Measurements from ENCODE around the gene SLC50A1.

The SLC50A1 gene

DNA sequence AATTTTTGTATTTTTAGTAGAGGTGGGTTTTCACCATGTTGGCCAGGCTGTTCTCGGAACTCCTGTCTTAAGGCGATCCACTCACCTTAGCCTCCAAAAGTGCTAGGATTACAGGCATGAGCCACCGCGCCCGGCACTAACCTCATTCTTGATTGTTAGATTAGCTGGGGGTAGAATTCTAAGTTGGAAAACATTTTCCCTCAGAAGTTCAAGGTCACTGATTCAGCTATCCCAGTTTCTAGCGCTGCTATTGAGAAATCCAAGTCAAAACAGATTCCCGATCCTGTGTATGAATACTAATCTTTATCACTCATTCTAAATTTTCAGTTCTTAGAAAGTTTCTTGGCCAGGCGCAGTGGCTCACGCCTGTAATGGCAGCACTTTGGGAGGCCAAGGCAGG lies 32.3 kb upstream of the SLC50A1 start:
- Histone ChIP-seq H3K4me3 (ENCODE audit: low read depth in 1 of 2, low read length in 2 of 2) (no peak overlapping the region), H3K36me3 (ENCODE audit: control insufficient read depth in 1 of 2, insufficient read depth in 2 of 2, low read length in 2 of 2) (no peaks in the 10 kb centered on the region), H3K27me3 (ENCODE audit: control insufficient read depth in 1 of 2, insufficient read depth in 2 of 2, low read length in 2 of 2) (no peaks in the 10 kb centered on the region), H3K27ac (ENCODE audit: low read depth, low read length) (no peak overlapping the region), H3K9me3 (ENCODE audit: control insufficient read depth in 1 of 2, low read length in 2 of 2) (no peaks in the 10 kb centered on the region), H3K4me1 (ENCODE audit: control insufficient read depth in 1 of 2, insufficient read depth in 2 of 2, low read length in 2 of 2) (peaks cover 16 to 33% of the 10 kb centered on the region in 2 donors), H3K9ac (ENCODE audit: low read depth in 1 of 2, low read length in 2 of 2) (no peak overlapping the region)

DNA sequence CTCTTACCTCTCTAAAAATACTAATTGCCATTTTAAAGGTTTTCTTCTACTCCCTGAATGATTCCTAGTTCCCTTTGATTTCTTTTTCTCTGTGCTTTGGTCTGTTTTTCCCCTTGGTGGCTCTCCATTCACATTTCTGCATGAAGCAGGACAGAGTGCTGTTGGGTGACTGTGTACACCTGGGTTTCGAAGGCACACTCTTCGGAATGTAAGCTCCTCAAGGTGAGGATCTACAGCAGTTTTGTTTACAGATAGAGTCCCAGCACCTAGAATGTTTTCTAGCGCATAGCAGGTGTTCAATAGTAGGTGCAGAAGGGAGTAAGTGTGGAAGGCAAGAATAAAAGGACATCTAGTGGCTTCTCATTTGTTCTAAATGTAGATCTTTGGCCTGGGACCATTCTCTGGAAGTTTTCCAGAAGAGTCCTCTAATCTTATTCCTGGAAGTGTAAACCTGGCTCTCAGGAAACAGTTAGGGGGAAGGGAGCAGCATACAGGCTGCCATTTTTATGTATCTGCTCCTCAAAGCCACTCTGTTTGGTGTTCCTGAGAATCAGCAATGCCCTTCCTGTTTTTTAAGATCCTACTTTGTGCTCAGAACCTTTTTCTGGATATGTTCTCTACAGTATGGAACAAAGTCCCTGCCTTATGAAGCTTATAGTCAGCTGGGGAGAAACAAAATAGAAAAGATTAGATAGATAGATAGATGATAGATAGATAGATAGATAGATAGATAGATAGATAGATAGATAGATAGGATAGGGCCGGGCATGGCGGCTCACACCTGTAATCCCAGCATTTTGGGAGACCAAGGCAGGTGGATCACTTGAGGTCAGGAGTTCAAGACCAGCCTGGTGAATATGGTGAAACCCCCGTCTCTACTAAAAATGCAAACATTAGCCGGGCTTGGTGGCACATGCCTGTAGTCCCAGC lies 30.8 kb upstream of the SLC50A1 start:
- Histone ChIP-seq H3K9me3 (ENCODE audit: control insufficient read depth in 1 of 2, low read length in 2 of 2) (no peaks in the 10 kb centered on the region), H3K4me1 (ENCODE audit: control insufficient read depth in 1 of 2, insufficient read depth in 2 of 2, low read length in 2 of 2) (peaks cover 16 to 35% of the 10 kb centered on the region in 2 donors), H3K27ac (ENCODE audit: low read depth, low read length) (peak overlapping the region; percentile 33), H3K27me3 (ENCODE audit: control insufficient read depth in 1 of 2, insufficient read depth in 2 of 2, low read length in 2 of 2) (no peaks in the 10 kb centered on the region), H3K36me3 (ENCODE audit: control insufficient read depth in 1 of 2, insufficient read depth in 2 of 2, low read length in 2 of 2) (no peaks in the 10 kb centered on the region), H3K9ac (ENCODE audit: low read depth in 1 of 2, low read length in 2 of 2) (no peak overlapping the region), H3K4me3 (ENCODE audit: low read depth in 1 of 2, low read length in 2 of 2) (no peak overlapping the region)

DNA sequence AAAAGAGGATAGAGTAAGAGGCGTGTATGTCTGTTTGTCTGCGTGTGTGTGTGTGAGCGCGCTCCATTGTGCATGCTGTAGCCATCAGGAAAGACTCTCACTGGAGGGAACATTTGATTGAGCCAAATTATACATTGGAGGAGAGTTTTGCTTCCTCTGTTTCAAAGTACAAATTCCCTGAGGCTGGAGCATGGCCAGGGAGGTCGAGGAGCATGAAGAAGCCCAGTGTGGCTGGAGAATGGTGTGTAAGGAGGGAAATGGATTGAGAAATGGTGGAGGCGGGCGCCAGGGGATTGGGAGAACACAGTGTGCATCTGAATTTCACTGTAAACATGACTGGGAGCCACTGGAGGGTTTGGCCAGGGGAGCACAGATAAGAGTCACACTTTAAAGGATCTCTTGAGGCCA lies 30.0 kb upstream of the SLC50A1 start:
- Histone ChIP-seq H3K27me3 (ENCODE audit: control insufficient read depth in 1 of 2, insufficient read depth in 2 of 2, low read length in 2 of 2) (no peaks in the 10 kb centered on the region), H3K9me3 (ENCODE audit: control insufficient read depth in 1 of 2, low read length in 2 of 2) (no peaks in the 10 kb centered on the region), H3K27ac (ENCODE audit: low read depth, low read length) (no peak overlapping the region), H3K4me3 (ENCODE audit: low read depth in 1 of 2, low read length in 2 of 2) (no peak overlapping the region), H3K9ac (ENCODE audit: low read depth in 1 of 2, low read length in 2 of 2) (no peak overlapping the region), H3K36me3 (ENCODE audit: control insufficient read depth in 1 of 2, insufficient read depth in 2 of 2, low read length in 2 of 2) (no peaks in the 10 kb centered on the region), H3K4me1 (ENCODE audit: control insufficient read depth in 1 of 2, insufficient read depth in 2 of 2, low read length in 2 of 2) (peaks cover 16 to 35% of the 10 kb centered on the region in 2 donors)

DNA sequence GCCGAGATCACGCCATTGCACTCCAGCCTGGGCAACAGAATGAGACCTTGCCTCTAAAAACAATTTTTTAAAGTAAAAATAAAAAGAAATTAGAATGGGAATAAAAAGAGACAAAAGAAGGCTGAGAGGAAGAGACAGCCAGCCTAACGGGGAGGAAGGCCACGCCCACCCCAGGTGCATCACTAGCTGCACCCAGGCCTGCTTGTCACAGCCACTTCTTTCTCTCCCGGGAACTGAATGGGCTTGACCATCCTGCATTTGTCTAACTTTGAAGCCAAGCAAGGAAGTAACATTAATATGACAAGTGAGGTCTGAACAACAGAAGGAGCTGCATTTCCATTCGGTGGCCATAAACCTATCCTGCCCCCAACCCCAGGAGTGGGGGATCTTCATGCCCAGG lies 28.8 kb upstream of the SLC50A1 start:
- H3K27ac ChIP-seq (ENCODE audit: low read depth, low read length) = peak overlapping the region; percentile 61
- H3K9ac ChIP-seq (ENCODE audit: low read depth in 1 of 2, low read length in 2 of 2) = peak overlapping the region in 1 of 2 donors; percentile 41
- H3K27me3 ChIP-seq (ENCODE audit: control insufficient read depth in 1 of 2, insufficient read depth in 2 of 2, low read length in 2 of 2) = no peaks in the 10 kb centered on the region
- no peaks in the 10 kb centered on the region for H3K9me3 ChIP-seq (ENCODE audit: control insufficient read depth in 1 of 2, low read length in 2 of 2)
- peaks cover 16 to 32% of the 10 kb centered on the region in 2 donors for H3K4me1 ChIP-seq (ENCODE audit: control insufficient read depth in 1 of 2, insufficient read depth in 2 of 2, low read length in 2 of 2)
- H3K36me3 ChIP-seq (ENCODE audit: control insufficient read depth in 1 of 2, insufficient read depth in 2 of 2, low read length in 2 of 2) = no peaks in the 10 kb centered on the region
- H3K4me3 ChIP-seq (ENCODE audit: low read depth in 1 of 2, low read length in 2 of 2) = no peak overlapping the region

DNA sequence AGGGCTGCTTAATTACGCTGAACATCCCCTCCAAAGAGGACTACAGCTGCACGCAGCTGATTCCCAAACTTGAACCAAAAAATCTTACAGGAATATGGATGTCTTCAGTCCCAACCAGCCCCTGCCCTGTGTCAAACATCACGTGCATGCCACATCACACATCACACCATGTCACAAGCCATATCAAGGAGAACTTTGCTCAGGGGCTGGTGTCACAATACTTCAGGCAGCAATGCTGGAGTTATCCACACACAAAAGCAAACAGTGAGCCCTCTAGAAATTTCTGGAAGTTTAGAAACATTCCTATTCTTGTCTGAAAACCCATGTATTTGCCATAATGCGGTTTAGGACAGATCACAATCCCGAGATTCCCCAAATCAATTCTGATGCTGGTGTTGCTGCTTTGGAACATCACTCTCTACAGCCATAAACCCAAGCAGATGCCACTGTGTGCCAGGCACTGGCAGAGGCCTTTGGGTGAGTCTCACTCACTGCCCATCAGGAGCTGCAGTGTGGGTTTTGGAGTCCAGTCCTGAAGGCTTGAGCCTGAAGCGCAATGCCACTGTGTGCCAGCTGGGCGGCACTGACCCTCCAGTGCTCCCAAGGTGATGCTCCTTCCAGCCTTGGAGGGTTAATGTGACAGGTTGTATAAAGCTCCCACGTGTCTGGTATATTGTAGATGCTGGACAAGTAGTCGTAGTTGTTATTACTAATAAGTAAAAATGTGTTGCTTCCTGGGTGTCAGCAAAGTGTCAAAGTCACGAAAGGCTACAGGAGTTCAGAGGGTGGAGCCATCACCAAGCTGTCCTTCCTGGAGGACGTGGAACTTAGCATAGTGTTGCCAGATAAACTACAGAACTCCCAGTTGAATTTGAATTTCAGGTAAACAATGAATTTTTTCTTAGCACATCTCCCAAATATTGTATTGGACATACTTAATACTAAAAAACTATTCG lies 28.1 kb upstream of the SLC50A1 start:
- H3K27me3 ChIP-seq (ENCODE audit: control insufficient read depth in 1 of 2, insufficient read depth in 2 of 2, low read length in 2 of 2) = no peaks in the 10 kb centered on the region
- peaks cover 16 to 29% of the 10 kb centered on the region in 2 donors for H3K4me1 ChIP-seq (ENCODE audit: control insufficient read depth in 1 of 2, insufficient read depth in 2 of 2, low read length in 2 of 2)
- peak overlapping the region; percentile 61 for H3K27ac ChIP-seq (ENCODE audit: low read depth, low read length)
- no peaks in the 10 kb centered on the region for H3K9me3 ChIP-seq (ENCODE audit: control insufficient read depth in 1 of 2, low read length in 2 of 2)
- no peaks in the 10 kb centered on the region for H3K36me3 ChIP-seq (ENCODE audit: control insufficient read depth in 1 of 2, insufficient read depth in 2 of 2, low read length in 2 of 2)
- peak overlapping the region in 1 of 2 donors; percentile 41 for H3K9ac ChIP-seq (ENCODE audit: low read depth in 1 of 2, low read length in 2 of 2)
- peak overlapping the region in 1 of 2 donors; percentile 24 for H3K4me3 ChIP-seq (ENCODE audit: low read depth in 1 of 2, low read length in 2 of 2)

DNA sequence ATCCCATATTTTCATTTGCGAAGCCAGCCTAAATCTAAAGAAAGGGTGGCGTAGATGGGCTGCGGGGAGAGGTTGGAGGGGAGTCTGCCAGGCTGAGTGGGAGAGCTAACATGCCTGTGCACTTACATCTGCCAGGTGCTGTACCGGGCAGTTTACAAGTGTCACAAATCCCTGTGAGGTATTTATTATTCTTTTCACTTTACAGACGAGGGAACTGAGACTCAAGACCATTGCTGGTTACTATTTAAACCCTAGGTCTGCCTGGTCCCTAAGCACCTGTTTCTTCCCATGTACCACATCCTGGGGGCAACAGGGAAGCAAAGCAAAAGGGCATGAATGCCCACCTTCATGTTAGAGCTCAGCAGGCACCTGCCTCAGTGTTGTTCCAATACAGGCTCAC lies 27.4 kb upstream of the SLC50A1 start:
- H3K4me1 ChIP-seq (ENCODE audit: control insufficient read depth in 1 of 2, insufficient read depth in 2 of 2, low read length in 2 of 2) = peaks cover 16 to 29% of the 10 kb centered on the region in 2 donors
- no peaks in the 10 kb centered on the region for H3K9me3 ChIP-seq (ENCODE audit: control insufficient read depth in 1 of 2, low read length in 2 of 2)
- H3K4me3 ChIP-seq (ENCODE audit: low read depth in 1 of 2, low read length in 2 of 2) = no peak overlapping the region
- H3K27me3 ChIP-seq (ENCODE audit: control insufficient read depth in 1 of 2, insufficient read depth in 2 of 2, low read length in 2 of 2) = no peaks in the 10 kb centered on the region
- H3K36me3 ChIP-seq (ENCODE audit: control insufficient read depth in 1 of 2, insufficient read depth in 2 of 2, low read length in 2 of 2) = no peaks in the 10 kb centered on the region
- peak overlapping the region in 1 of 2 donors; percentile 41 for H3K9ac ChIP-seq (ENCODE audit: low read depth in 1 of 2, low read length in 2 of 2)
- no peak overlapping the region for H3K27ac ChIP-seq (ENCODE audit: low read depth, low read length)

DNA sequence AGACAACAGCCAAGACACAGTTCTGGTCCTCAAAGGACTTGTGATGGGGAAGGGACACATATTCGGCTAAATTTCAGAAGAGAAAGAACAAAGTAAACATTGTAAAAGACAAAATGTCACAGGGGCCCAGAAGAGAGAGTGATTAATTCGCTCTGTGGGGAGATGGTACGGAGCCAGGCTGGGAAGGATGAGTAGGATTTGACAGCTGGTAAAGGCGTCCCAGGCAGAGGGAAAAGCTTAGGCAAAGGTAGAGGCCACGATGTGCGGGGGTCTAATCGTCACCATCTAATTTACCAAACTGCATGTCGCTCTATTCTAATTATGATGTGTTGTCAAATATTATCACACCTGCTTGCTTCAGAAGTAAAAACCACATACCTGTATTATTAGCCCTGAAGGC lies 25.3 kb upstream of the SLC50A1 start:
- Histone ChIP-seq H3K4me3 (ENCODE audit: low read depth in 1 of 2, low read length in 2 of 2) (no peak overlapping the region), H3K27ac (ENCODE audit: low read depth, low read length) (no peak overlapping the region), H3K36me3 (ENCODE audit: control insufficient read depth in 1 of 2, insufficient read depth in 2 of 2, low read length in 2 of 2) (no peaks in the 10 kb centered on the region), H3K9me3 (ENCODE audit: control insufficient read depth in 1 of 2, low read length in 2 of 2) (no peaks in the 10 kb centered on the region), H3K27me3 (ENCODE audit: control insufficient read depth in 1 of 2, insufficient read depth in 2 of 2, low read length in 2 of 2) (no peaks in the 10 kb centered on the region), H3K9ac (ENCODE audit: low read depth in 1 of 2, low read length in 2 of 2) (no peak overlapping the region), H3K4me1 (ENCODE audit: control insufficient read depth in 1 of 2, insufficient read depth in 2 of 2, low read length in 2 of 2) (peaks cover 16 to 22% of the 10 kb centered on the region in 2 donors)

DNA sequence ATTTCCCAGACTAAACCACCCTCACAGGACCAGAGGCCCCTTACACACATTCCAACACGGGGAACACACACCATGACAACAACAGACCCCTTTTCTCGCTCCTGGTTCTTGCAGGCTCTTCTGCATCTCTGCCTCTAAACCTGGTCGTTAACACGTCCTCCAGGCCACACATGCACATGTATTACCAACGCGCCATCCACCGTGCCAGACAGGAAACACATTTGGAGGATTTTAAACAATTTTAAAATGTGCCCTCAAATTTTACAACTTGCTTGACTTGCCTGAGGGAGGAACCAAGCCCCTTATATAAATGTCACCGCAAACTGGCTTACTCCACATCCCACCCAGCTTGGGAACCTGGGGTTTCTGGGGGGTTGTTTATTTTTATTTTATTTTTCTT lies 24.8 kb upstream of the SLC50A1 start:
- H3K4me3 ChIP-seq (ENCODE audit: low read depth in 1 of 2, low read length in 2 of 2) = no peak overlapping the region
- no peaks in the 10 kb centered on the region for H3K36me3 ChIP-seq (ENCODE audit: control insufficient read depth in 1 of 2, insufficient read depth in 2 of 2, low read length in 2 of 2)

DNA sequence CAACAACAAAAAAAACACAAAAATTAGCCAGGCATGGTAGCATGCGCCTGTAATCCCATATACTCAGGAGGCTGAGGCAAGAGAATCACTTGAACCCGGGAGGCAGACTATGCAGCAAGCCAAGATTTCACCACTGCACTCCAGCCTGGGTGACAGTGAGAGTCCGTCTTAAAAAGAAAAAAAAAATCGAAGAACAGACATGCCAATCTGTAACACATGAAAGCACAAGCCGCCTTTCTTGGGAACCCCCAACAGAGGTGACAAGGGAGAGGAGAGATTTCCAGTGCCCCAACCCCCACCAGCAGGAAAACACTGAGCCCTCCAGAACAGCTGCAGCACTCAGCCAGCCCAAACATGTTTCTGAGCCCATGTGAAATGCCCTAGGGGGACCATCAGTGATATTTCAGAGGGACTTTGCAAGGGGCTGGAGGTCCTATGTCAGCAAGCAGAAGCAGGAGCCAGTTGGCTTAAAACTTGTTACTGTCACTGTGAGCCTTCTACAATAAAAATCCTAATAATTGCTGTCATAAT lies 22.1 kb upstream of the SLC50A1 start:
- Histone ChIP-seq H3K36me3 (ENCODE audit: control insufficient read depth in 1 of 2, insufficient read depth in 2 of 2, low read length in 2 of 2) (no peaks in the 10 kb centered on the region), H3K9me3 (ENCODE audit: control insufficient read depth in 1 of 2, low read length in 2 of 2) (no peaks in the 10 kb centered on the region), H3K27me3 (ENCODE audit: control insufficient read depth in 1 of 2, insufficient read depth in 2 of 2, low read length in 2 of 2) (no peaks in the 10 kb centered on the region), H3K4me3 (ENCODE audit: low read depth in 1 of 2, low read length in 2 of 2) (no peak overlapping the region), H3K4me1 (ENCODE audit: control insufficient read depth in 1 of 2, insufficient read depth in 2 of 2, low read length in 2 of 2) (no peaks in the 10 kb centered on the region), H3K27ac (ENCODE audit: low read depth, low read length) (no peak overlapping the region), H3K9ac (ENCODE audit: low read depth in 1 of 2, low read length in 2 of 2) (no peak overlapping the region)

More for the DNA sequence above, 24.8 kb upstream of the SLC50A1 start:
- H3K27ac ChIP-seq (ENCODE audit: low read depth, low read length) = no peak overlapping the region
- H3K9me3 ChIP-seq (ENCODE audit: control insufficient read depth in 1 of 2, low read length in 2 of 2) = no peaks in the 10 kb centered on the region
- peaks cover 13 to 18% of the 10 kb centered on the region in 2 donors for H3K4me1 ChIP-seq (ENCODE audit: control insufficient read depth in 1 of 2, insufficient read depth in 2 of 2, low read length in 2 of 2)
- H3K9ac ChIP-seq (ENCODE audit: low read depth in 1 of 2, low read length in 2 of 2) = no peak overlapping the region
- H3K27me3 ChIP-seq (ENCODE audit: control insufficient read depth in 1 of 2, insufficient read depth in 2 of 2, low read length in 2 of 2) = no peaks in the 10 kb centered on the region
